ENCODE measurements around the gene CPT1A. TPM values are rescaled to one million over a fixed set of nuclear protein-coding genes. Genes with fewer than 3 reads are reported as not detected.
"Not testable (repeated sequence)": the region's sequence is repeated elsewhere in the genome, so short reads cannot be mapped to it uniquely, and the experiment has no call there.

CPT1A gene
- total RNA-seq, 1 donor from 2014 or later: 77.1 TPM

DNA sequence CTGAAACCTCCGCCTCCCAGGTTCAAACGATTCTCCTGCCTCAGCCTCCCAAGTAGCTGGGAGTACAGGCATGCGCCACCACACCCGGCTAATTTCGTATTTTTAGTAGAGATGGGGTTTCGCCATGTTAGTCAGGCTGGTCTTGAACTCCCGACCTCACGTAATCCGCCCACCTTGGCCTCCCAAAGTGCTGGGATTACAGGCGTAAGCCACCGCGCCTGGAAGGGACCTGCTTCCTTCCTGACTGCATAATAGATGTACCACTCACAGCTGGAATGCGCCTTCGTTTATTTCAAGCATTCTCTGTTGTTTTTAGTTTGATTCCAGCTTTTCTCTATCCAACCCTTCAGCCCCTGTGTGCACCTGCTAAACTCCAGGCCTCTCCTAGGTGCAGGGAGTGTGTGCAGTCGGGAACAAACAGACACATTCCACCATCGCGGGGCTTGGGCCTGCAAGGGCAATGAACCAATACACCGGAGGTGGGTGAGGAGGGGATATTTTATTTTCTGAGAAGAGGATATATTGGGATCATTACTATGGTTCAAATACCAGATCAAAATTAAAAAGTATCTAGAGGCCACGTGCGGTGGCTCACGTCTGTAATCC is 14.8 kb upstream of the CPT1A start:
- intact Hi-C loops (cut with DNase I); ATAC-seq (ENCODE audit: poor library complexity): not testable (repeated sequence)
- DNase-seq: peak; percentile 30

DNA sequence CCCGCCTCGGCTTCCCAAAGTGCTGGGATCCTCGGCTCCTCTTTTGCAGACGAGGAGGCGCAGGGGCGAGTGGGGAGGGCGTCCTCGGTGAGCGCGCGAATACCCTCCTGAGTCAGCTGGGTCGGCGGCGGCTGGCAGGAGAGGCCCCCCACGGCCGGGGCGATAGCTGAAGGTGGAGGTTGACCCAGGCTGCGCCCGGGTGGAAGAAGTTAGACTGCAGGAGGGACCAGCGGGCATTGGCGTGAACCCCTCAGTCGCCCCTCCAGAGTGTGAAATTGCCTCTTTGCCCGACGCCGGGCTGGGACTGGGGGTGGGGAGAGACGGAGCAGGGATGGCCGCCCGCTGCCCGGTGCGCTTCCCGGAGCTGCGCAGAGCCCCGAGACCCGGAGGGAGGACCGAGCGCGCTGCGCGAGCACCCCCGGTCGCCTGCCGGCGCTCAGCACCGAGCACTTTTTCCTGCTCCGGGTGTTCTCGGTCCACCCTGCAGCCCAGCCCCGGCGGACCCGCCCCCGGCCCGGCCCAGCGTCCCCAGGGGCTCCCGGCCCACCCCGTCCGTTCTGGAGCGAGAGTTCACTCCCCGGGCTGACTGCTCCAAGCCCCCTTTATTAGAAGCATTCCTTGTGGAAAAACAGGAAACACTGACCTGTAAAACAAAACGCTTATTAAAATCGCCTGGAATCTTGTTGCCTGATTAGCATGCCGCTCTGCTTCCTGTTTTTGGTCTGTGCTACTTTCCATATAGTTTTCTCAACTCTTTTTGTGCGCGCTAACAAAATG is 13.7 kb upstream of the CPT1A start:
- ATAC-seq (ENCODE audit: poor library complexity): peak; percentile 81
- intact Hi-C loops (cut with DNase I): no loop called here
- peak; percentile 72 for DNase-seq

DNA sequence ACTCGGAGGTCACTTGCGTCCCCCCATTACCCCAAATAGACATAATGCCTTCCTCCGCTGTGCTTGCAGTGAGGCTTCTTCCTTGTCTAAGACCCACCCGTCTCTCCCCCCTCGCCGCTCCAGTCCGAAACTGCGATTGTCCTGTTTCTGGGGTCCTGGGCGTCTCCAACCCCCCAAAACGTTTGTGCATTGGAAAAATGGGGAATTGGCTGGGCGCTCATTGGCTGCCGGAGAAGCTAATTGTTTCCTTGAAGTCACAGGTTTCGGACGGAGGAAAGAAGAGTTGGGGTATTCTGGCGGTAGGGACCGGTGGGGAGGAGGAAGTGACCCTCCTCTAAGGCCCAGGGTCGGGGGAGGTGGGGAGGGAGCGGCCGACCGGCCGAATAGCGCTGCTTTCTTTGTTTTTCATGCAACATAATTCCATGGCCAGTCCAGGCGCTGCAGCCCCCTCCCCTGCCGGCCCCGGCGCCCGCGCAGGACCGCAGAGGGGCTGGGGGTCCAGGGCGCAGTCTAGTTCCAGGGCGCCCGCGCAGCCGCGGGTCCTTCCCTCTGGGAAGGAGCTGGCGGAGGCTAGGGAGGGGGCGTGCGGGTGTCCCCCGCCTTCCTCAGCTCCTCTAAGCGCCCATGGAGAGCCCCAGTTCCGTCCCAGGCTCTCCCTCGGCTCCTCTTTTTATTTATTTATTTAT is 12.7 kb upstream of the CPT1A start:
- intact Hi-C loops (cut with DNase I): no loop called here
- no peak for ATAC-seq (ENCODE audit: poor library complexity)
- DNase-seq: peak; percentile 16

DNA sequence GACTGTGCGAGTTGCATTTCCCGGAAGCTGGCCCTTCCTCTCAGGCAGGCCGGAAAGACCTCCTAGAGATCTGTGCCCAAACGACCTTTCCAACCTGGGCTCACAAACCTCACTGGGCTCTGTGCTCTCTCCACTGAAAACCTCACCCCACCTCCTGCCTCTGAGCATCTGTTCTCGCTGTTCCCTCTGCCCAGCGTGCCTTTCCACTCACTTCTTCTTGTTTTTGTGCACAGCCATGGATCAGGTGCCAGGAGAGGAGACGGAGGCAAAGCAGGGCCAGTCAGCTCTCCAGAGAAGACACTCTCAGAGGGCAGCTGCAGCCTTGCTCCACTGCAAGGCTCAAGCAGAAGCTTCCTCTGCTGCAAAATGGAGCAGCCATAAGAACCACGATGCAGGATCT is 10.9 kb upstream of the CPT1A start:
- intact Hi-C loops (cut with DNase I): no loop called here
- peak; percentile 14 for DNase-seq
- no peak for ATAC-seq (ENCODE audit: poor library complexity)

DNA sequence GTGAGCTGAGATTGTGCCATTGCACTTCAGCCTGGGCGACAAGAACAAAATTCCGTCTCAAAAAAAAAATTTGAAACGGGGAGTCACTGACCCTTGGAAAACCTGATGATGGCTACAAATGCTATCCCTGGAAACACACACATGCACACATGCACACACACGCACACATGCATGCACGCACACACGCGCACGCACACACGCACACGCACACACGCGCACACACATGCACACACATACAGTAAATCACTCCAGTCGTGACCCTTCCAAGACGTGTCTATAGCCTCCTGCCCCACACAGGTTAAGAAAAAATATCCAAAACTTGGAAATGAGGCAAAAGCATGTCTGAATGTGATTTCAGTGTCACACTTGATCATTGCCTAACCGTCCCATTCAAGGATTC is 6.7 kb upstream of the CPT1A start:
- intact Hi-C loops (cut with DNase I): no loop called here
- ATAC-seq (ENCODE audit: poor library complexity) (no peak), DNase-seq (peak; percentile 11)

DNA sequence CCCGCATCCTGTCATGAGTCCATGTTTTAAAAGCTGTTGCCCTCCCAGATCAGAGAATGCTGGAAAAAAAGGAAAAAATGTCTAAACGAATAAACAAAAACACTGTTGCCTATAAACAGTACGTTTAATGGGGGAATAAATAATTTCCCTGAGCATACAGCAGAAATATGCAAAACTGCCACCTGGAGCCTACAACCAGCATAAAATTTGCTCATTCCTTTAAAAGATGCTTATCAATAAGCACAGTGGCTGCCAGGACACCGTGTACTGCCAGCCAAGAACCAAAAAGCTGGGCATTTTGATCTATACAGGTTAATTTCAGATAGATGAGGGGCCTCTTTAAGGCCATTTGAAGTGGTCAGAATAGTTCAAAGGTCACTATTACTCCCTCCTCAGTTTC is 5.7 kb upstream of the CPT1A start:
- intact Hi-C loops (cut with DNase I): no loop called here
- DNase-seq: peak; percentile 10
- no peak for ATAC-seq (ENCODE audit: poor library complexity)

DNA sequence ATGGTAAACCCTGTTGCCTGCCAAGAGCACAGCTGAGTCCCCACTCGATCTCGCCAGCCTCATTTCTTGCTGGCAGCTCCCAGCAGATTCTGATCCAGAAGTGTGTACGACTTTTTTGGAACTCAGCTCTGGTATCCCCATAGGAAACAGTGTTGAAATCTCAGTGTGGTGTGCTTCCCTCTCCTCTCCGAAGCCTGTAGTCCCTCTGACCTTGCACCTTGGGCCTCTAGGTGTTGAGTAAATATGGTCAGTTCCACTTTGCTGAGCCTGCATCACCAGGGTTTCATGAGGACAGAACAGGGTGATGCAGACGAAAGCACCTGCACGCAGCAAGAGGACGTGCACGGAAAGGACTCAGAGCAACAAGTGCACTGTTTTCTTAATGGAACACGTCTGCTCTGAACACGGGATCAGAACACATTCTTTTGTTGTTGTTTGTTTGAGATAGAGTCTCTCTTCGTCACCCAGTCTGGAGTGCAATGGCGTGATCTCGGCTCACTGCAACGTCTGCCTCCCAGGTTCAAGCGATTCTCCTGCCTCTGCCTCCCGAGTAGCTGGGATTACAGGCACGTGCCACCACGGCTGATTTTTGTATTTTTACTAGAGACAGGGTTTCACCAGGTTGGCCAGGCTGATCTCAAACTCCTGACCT is 3.8 kb upstream of the CPT1A start:
- intact Hi-C loops (cut with DNase I): no loop called here
- no peak for DNase-seq
- peak; percentile 9 for ATAC-seq (ENCODE audit: poor library complexity)

DNA sequence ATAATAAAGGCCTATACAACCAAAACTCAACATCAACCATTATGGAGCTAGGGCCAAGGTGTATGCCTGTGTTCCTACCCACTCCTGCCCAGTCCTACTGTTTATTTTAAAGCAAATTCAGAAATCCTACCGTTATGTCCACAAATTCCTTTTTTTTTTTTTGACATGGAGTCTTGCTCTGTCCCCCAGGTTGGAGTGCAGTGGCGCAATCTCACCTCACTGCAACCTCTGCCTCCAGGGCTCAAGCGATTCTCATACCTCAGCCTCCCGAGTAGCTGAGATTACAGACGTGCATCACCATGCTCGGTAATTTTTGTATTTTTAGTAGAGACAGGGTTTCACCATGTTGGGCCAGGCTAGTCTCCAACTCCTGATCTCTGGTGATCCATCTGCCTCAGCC is 3.1 kb upstream of the CPT1A start:
- intact Hi-C loops (cut with DNase I): no loop called here
- DNase-seq: no peak

DNA sequence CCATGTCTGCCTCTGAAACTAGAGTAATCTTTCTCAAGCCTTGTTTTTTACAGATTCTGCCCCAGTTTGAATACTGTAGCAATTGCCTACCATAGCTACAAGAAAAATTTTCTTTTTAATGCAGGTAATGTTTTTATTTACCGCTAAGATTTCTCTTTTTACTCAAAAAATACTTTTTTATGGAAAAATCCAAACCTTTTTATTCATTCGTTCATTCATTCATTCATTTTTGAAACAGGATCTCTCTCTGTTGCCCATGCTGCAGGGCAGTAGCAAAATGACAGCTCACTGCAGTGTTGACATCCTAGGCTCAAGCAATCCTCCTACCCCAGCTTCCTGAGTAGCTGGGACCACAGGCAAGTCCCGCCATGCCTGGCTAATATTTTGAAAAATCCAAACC is 2.7 kb upstream of the CPT1A start:
- ATAC-seq (ENCODE audit: poor library complexity): no peak
- intact Hi-C loops (cut with DNase I): no loop called here
- no peak for DNase-seq

More for the DNA sequence above, 3.1 kb upstream of the CPT1A start:
- no peak for ATAC-seq (ENCODE audit: poor library complexity)

DNA sequence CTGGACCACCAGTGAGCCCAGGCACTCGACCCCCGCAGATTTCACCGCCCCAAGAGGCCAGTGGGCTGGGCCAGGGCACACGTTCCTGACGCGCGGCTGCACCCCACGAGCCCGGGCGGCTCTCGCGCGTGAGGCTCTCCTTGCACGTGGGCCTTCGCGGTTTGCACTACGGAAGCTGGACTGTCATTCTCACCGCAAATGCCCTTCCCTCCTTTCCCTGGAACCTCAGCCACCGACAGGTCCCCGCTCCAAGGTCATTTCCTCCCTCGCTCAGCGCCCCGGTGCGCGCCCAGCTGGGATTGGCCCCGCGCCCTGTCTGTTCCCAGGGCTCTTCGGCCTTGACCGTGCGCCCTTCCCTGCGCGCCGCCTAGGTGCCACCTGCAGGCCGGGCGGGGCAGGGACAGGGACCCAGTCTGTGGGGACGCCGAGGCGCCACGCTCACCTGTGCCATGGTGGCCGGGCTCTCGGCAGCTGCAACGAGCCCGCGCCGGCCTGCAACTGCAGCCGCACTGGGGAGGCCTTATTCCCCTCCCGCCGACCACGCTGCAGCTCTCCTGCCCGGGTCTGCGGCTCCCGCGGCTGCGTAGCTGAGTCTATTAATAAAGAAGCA is 2.1 kb upstream of the CPT1A start:
- intact Hi-C loops (cut with DNase I): no loop called here
- DNase-seq (peak; percentile 91), ATAC-seq (ENCODE audit: poor library complexity) (peak; percentile 57)

DNA sequence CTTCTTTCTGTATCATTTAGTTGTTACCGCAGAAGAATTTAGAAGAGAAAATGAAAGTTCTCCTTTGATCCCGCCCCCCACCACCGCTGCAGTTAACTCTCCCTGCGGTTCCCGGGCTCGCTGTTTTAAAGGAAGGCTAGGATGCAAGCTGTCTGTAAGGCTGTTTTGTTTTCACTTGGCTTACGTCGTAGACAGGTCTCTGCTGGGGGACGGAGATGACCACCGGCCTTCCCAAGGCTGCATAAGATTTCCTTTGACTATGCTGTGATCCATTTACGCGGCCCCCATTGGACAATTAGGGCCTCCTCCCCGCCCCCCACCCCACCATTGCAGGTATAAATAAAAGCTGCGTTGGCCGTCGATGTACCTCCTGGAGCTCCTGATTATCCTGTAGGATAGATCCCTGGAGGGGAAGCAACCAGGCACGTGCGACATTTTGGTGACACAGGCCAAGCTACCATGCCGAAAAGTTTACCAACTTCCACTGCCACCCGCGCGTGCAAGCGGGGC is 1.4 kb upstream of the CPT1A start:
- ATAC-seq (ENCODE audit: poor library complexity) (no peak), DNase-seq (peak; percentile 37)
- intact Hi-C loops (cut with DNase I): no loop called here

DNA sequence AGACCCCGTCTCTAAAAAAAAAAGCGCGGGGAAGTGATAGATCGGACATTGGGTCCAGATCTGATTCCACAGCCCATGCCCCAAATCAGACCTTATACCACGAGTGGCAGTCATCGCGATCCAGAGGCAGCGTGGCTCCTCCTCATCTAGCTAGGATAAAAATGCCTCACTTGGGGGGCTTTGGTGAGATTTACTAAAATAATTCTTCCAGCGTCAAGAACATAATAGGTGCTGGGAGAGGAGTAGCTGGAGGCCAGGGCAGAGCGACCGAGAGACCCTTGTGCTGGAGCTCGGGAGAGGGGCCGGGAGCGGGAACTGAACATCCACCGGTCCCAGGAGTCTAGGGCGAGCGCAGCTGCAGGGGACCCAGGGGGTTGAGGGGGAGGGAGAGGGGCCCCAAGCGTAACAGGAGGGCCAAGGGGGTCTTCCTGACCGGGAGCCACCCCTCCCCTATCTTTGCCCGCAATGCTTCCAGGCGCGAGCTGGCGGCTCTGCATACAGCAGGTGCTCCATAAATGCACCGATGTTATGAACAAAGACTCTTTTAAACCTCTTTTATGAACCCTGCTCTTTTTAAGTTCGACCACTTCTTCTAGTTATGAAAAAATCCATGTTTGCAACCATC is 823 bp upstream of the CPT1A start:
- intact Hi-C loops (cut with DNase I): no loop called here
- ATAC-seq (ENCODE audit: poor library complexity) (no peak), DNase-seq (no peak)

DNA sequence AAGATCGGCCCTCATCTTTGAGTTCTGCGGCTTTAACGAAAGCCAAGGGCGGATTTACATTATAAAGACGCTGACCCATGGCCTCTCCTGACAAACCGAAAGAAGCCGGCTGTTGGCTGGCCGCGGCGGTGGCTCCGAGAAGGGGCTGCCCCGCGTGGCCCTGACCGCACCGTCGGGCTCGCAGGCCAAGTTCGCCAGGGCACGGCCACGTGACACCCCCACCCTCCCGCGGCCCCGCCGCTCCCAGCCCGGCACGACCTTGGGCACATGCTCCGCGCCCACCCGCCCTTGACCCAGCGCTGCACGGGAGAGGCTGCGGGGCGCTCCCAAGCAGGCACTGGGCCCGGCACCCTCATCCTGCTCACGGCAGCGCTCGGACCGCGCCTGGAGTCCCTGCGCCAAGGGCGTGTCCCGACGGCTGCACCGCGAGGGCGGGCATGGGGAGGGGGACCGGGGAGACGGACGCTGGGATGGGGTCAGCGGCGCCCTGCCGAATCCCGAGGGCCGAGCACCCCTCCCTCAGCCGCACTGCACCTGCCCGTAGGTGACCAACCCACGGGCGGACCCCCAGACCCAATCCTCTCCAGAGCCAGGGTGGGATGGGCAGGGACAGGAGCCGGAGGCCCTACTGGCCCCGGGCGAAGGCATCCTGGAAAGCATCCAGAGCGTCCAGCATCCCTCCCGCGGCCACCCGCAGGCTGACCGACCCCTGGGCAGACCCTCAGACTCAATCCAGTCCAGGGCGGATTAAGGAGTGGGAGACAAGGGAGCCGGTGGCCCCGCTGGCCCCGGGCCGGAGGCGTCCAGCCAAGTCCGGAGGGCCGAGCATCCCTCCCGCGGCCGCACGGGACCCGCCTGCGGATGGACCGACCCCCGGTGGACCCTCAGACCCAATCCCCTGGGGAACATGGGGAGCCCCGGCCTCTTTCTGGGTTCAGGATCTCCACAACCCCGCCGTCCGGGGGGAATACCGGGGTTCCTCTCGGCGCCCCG is 759 bp downstream of the CPT1A start:
- DNase-seq (peak; percentile 78), ATAC-seq (ENCODE audit: poor library complexity) (peak; percentile 19)
- intact Hi-C loops (cut with DNase I): no loop called here

DNA sequence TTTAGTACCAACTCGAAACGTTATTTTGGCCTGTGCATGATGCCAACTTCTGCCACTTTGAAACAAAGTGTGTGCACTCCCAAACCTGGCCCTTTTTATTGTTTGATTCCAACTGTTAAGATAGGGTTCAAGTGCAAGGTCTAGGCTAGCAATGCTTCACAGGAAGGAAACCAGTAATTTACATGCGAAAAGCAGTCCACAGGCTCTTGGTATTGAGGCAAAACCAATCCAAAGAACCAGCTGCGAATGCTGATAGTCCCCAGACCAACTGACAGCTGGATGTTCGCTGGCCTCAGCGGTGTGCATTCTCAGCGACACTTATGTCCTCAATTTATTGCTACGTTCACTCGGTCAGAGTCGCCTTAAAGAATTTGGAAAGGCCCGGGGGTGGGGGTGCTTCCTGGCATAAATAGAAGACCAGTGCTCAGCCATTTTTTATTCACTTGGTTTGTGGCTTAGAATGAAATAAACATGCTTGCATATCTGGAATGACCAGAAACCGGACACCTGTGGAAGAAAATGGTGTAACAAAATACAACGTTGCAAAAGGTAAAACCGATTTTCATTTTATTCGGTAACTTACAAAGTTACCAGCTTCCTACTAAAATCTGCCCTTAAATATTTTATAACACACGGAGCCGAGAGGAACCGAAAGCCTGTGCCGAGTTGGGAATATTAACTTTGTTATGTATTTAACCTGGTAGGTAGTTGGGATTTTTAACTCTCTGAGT is 1.6 kb downstream of the CPT1A start:
- intact Hi-C loops (cut with DNase I): no loop called here
- ATAC-seq (ENCODE audit: poor library complexity): peak; percentile 0
- no peak for DNase-seq

DNA sequence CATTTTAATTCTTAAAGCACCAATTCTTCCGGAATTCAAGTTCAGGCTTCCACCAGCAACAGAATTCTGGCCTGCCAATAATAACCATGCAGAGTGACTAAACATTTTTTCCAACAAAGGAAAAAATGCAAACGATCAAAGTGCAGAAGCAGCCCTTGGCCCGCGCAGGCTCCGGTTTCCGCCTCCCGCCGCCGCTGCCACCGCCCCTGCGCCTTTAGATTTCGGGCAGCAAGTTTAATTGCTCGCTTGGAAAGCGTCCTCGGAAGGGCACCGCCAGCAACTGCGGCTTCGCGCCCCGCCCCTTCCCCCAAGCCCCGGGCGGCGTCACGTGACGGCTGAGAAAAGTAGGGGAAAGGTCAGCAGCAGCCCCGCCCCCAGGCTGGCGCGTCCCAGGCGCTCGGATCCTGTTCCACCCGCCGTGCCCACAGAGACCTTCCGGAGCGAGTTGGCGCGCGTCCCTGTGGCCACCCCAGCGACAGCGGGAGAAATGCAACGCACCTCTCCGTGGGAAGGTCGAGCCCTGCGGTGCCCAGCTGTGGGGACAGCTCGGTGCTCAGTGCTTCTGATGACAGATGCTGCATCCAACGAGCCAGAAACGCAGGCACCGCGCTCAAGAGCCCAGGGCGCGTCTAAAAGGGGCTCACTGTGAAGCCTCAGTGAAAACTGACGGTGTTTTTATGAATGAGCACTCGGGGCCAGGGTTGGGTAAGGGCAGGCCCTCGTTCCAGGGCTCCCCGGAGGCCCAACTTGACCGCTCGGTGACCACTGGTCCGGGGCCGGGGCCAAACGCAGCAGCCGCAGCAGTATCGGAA is 2.5 kb downstream of the CPT1A start:
- ATAC-seq (ENCODE audit: poor library complexity) (peak; percentile 84), DNase-seq (peak; percentile 98)
- intact Hi-C loops (cut with DNase I): no loop called here

DNA sequence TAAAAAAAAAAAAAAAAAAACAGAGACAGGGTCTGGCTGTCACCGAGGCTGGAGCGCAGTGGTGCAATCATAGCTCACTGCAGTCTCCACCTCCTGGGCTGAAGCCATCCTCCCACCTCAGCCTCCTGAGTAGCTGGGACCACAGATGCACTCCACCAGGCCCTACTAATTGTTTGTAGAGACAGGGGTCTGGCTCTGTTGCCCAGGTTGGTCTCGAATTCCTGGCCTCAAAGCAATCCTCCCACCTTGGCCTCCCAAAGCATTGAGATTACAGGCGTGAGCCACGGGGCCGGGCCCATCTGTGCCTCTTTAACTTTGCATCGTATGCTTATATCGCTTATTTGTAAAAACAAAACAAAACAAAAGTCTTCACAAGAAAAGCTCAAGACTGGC is 3.1 kb downstream of the CPT1A start:
- DNase-seq (peak; percentile 53), ATAC-seq (ENCODE audit: poor library complexity) (no peak)
- intact Hi-C loops (cut with DNase I): no loop called here
